B cell (primary cell): ENCODE data around the gene GDAP1L1. TPM values are rescaled to one million over a fixed set of nuclear protein-coding genes. Genes with fewer than 3 reads are reported as not detected.

ENCODE experiments used
- ATAC-seq: fragments of 200-7000 bp; cut with Tn5 transposase; one replicate; pipeline ENCODE4 v1.10.0; 2021; ENCODE audit warnings: low read depth, mild to moderate bottlenecking, moderate number of reproducible peaks, moderate library complexity
- CTCF ChIA-PET: fragments of 350-600 bp; sonication (Branson Sonifier 250); formaldehyde crosslinking; loops from one replicate; lab custom pipeline; 2021; ENCODE audit warnings: antibody characterized with exemption, inconsistent platforms; lab: Charles Lee
- POLR2A ChIA-PET: fragments of 350-600 bp; sonication (Branson Sonifier 250); formaldehyde crosslinking; loops from one replicate; lab custom pipeline; 2021; ENCODE audit warnings: antibody characterized with exemption; lab: Charles Lee
- DNase-seq: peaks from one replicate; pipeline ENCODE4 v3.0.0; 2013
- H2AFZ ChIP-seq: 2 replicates; pipeline ENCODE4 v1.6.1; 2012; ENCODE audit warnings: mild to moderate bottlenecking, low read depth, low read length; ENCODE audit not compliant: insufficient read depth, poor library complexity, severe bottlenecking
- H3K27ac ChIP-seq, 2 donors: 1 replicate in 1 of 2; 2 replicates in 1 of 2; pipeline ENCODE4 v1.5.1; 2012 to 2013; ENCODE audit warnings: low read length in 2 of 2, mild to moderate bottlenecking in 2 of 2, moderate library complexity in 1 of 2
- H3K27me3 ChIP-seq, 4 experiments: fragments of 200-600 bp in 1 of 4; sonication (generic) in 1 of 4; replicated peaks in 1 of 4; 1 replicate in 2 of 4; 2 replicates in 2 of 4; pipeline versions ENCODE4 v1.6.1 to v1.7.0; 2013 to 2016; ENCODE audit warnings: low read length in 3 of 4, mild to moderate bottlenecking in 2 of 4, mixed read lengths in 1 of 4, moderate library complexity in 1 of 4; ENCODE audit not compliant: insufficient read depth in 4 of 4, control insufficient read depth in 3 of 4; ENCODE audit errors: control extremely low read depth in 1 of 4
- H3K36me3 ChIP-seq, 2 experiments: replicated peaks in 1 of 2; 1 replicate in 1 of 2; 2 replicates in 1 of 2; pipeline versions ENCODE4 v1.6.1 to v1.7.1; 2013; ENCODE audit warnings: low read length in 1 of 2; ENCODE audit not compliant: insufficient read depth in 2 of 2, control insufficient read depth in 1 of 2; ENCODE audit errors: control extremely low read depth in 1 of 2, extremely low read depth in 1 of 2
- H3K4me1 ChIP-seq, 2 donors: fragments of 200-600 bp in 1 of 2; sonication (generic) in 1 of 2; 1 replicate in 1 of 2; 2 replicates in 1 of 2; pipeline versions ENCODE4 v1.5.1 to v1.6.1; 2013 to 2017; ENCODE audit warnings: low read length in 2 of 2; ENCODE audit not compliant: control insufficient read depth in 2 of 2, insufficient read depth in 2 of 2
- H3K4me2 ChIP-seq: replicated peaks from 2 replicates; pipeline ENCODE3; 2012; ENCODE audit warnings: mild to moderate bottlenecking, low read depth, low read length; ENCODE audit not compliant: poor library complexity, severe bottlenecking
- H3K4me3 ChIP-seq, 5 experiments: fragments of 200-600 bp in 1 of 5; sonication (generic) in 1 of 5; 1 replicate in 3 of 5; 2 replicates in 2 of 5; pipeline versions ENCODE4 v1.5.1 to v1.7.0; 2011 to 2016; ENCODE audit warnings: low read length in 4 of 5, mild to moderate bottlenecking in 4 of 5, low read depth in 2 of 5, control low read depth in 1 of 5, moderate library complexity in 1 of 5; ENCODE audit not compliant: insufficient read depth in 1 of 5; ENCODE audit errors: control extremely low read depth in 1 of 5, extremely low read depth in 1 of 5
- H3K79me2 ChIP-seq: fragments of 200-600 bp; sonication (generic); one replicate; pipeline ENCODE4 v1.6.0; 2016; ENCODE audit warnings: low read length; ENCODE audit not compliant: control insufficient read depth, insufficient read depth
- H3K9ac ChIP-seq: fragments of 200-600 bp; sonication (generic); 2 replicates; pipeline ENCODE4 v1.6.1; 2017; ENCODE audit warnings: mild to moderate bottlenecking, low read length, moderate library complexity
- H3K9me3 ChIP-seq, 3 donors: one replicate each; pipeline versions ENCODE4 v1.6.1 to v1.7.1; 2013; ENCODE audit warnings: low read length in 2 of 3; ENCODE audit not compliant: control insufficient read depth in 2 of 3, insufficient read depth in 1 of 3; ENCODE audit errors: control extremely low read depth in 1 of 3
- H4K20me1 ChIP-seq: 2 replicates; pipeline ENCODE4 v1.6.0; 2012; ENCODE audit warnings: mild to moderate bottlenecking, low read length; ENCODE audit not compliant: insufficient read depth, control insufficient read depth, poor library complexity, severe bottlenecking
- H3K27ac Mint-ChIP-seq: one replicate; pipeline ENCODE4 v1.8.0; 2021; ENCODE audit warnings: mixed read lengths
- H3K27me3 Mint-ChIP-seq: one replicate; pipeline ENCODE4 v1.8.0; 2021; ENCODE audit warnings: mixed read lengths
- H3K4me1 Mint-ChIP-seq: one replicate; pipeline ENCODE4 v1.8.0; 2021; ENCODE audit warnings: mixed read lengths
- H3K4me3 Mint-ChIP-seq: one replicate; pipeline ENCODE4 v1.8.0; 2021; ENCODE audit warnings: mixed read lengths
- H3K9me3 Mint-ChIP-seq: one replicate; pipeline ENCODE4 v1.8.0; 2022; ENCODE audit warnings: mixed read lengths; ENCODE audit not compliant: insufficient read depth
- CTCF ChIP-seq: fragments of 200-600 bp; IDR thresholded peaks from one replicate; pipeline ENCODE4 v1.8.0; 2022; ENCODE audit warnings: antibody characterized with exemption, mild to moderate bottlenecking
- EZH2 ChIP-seq: IDR thresholded peaks from 2 replicates; pipeline ENCODE4 v1.6.1; 2012; ENCODE audit warnings: borderline replicate concordance, low read depth, mild to moderate bottlenecking, moderate library complexity, low read length; ENCODE audit not compliant: insufficient read depth, poor library complexity, severe bottlenecking
- WGBS: methylation state at CpG from one replicate; pipeline ENCODE4 v1.1.5; 2013; ENCODE audit warnings: missing lambda C conversion rate; ENCODE audit not compliant: insufficient coverage; 5-methylcytosine and 5-hydroxymethylcytosine counted together
- intact Hi-C: fragments of 100-400 bp; cut with micrococcal nuclease; formaldehyde crosslinking; loops from one replicate; pipeline ENCODE4 v1.10.0; 2022
- polyA plus RNA-seq: library from polyadenylated mRNA; depleted of rRNA; stranded (reverse); fragments of >200 nt; gene quantifications from 2 replicates; pipeline ENCODE4 v1.2.3, GENCODE V29; 2012
- total RNA-seq, 2 donors: library from RNA; stranded (reverse); fragments of 120-200 nt in 1 of 2; gene quantifications; 1 replicate in 1 of 2; 2 replicates in 1 of 2; pipeline versions ENCODE4 v1.2.3 to v1.2.4, GENCODE V29; 2013 to 2022

GDAP1L1 gene
- total and polyA plus RNA-seq, 2 donors (not counting 1 experiment from before 2014, with no cell fraction given): not detected

DNA sequence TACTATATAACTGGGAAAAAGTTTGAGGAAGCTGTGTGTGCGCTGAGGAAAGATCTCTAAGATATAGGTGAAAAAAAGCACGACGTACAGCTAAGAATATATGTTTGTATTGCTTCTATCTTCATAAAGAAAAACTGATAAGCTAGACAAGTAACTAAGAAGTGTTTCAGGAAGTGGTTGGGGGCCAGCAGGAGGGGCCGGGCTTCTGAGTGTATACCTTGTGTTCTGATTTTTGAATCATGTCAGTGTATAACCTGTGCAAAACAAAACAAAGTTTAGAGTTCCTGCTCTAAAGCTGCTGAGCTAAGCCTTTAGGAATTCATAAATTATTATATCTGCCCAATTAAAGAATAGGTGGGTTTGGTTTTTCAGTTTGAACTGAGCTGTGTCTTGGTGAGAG is 28.7 kb upstream of the GDAP1L1 start:
- no peak for DNase-seq
- CTCF ChIA-PET: interaction anchor here (0.6 to 9.2 kb wide), 16 partner anchors 9 to 648 kb away, joined by 3 to 216 read pairs (median 6); partner anchors contain the start of gene FITM2
- peaks cover 18 to 22% of the 10 kb centered on the region in 2 donors for H3K4me1 ChIP-seq
- no peaks in the 10 kb centered on the region for H3K9me3 ChIP-seq
- H3K9ac ChIP-seq: peak overlapping the region; percentile 10
- Mint-ChIP-seq H3K27me3 (no peaks in the 10 kb centered on the region), H3K9me3 (no peaks in the 10 kb centered on the region), H3K4me3 (no peak overlapping the region), H3K27ac (no peak overlapping the region), H3K4me1 (peaks cover 34% of the 10 kb centered on the region)
- no peaks in the 10 kb centered on the region for H3K27me3 ChIP-seq
- TF ChIP-seq EZH2: no peak
- TF ChIP-seq CTCF: no peak
- no peak overlapping the region for H3K4me3 ChIP-seq
- H2AFZ ChIP-seq: no peak overlapping the region
- peaks cover 0 to 7% of the 10 kb centered on the region in 2 experiments for H3K36me3 ChIP-seq
- H3K27ac ChIP-seq: peak overlapping the region in 1 of 2 donors; percentile 25
- POLR2A ChIA-PET: interaction anchor here (0.8 kb wide), 1 partner anchor 93 kb away, joined by 3 read pairs; the partner anchor contains the start of gene FITM2
- 13% methylated on average over 1 of the region's 4 CpGs for WGBS
- peaks cover 8% of the 10 kb centered on the region for H4K20me1 ChIP-seq
- no peak for ATAC-seq
- H3K79me2 ChIP-seq: peaks cover 45% of the 10 kb centered on the region
- H3K4me2 ChIP-seq: peak overlapping the region; percentile 47
- intact Hi-C loops: loop anchor here (5.0 to 10.0 kb wide), 2 partner anchors 244 to 366 kb away; partner anchors contain the start of gene PKIG

- intact Hi-C loops: loop anchor here (5.0 to 10.0 kb wide), 2 partner anchors 243 to 366 kb away; partner anchors contain the start of gene PKIG
- Histone ChIP-seq H3K36me3 (peaks cover 0 to 7% of the 10 kb centered on the region in 2 experiments), H3K27ac (peak overlapping the region in 1 of 2 donors; percentile 25), H3K9ac (peak overlapping the region; percentile 10), H4K20me1 (peaks cover 8% of the 10 kb centered on the region), H3K4me3 (no peak overlapping the region), H3K27me3 (no peaks in the 10 kb centered on the region), H3K4me1 (peaks cover 18 to 22% of the 10 kb centered on the region in 2 donors), H3K9me3 (no peaks in the 10 kb centered on the region), H3K4me2 (peak overlapping the region; percentile 47), H3K79me2 (peaks cover 37% of the 10 kb centered on the region), H2AFZ (no peak overlapping the region)
- no peaks in the 10 kb centered on the region for H3K27me3 Mint-ChIP-seq
- H3K4me1 Mint-ChIP-seq: peaks cover 34% of the 10 kb centered on the region
- no peak for TF ChIP-seq EZH2
- TF ChIP-seq CTCF: no peak
- 77% methylated on average over 4 of the region's 5 CpGs for WGBS
- ATAC-seq (no peak), DNase-seq (no peak)
- no peak overlapping the region for H3K27ac Mint-ChIP-seq
- no peaks in the 10 kb centered on the region for H3K9me3 Mint-ChIP-seq
- H3K4me3 Mint-ChIP-seq: no peak overlapping the region
- ChIA-PET POLR2A (no interaction called here), CTCF (interaction anchor here (0.7 to 9.2 kb wide), 10 partner anchors 10 to 648 kb away, joined by 3 to 216 read pairs (median 7); partner anchors contain the start of gene FITM2)
Observed at GRCh38 chr20:44219170-44219730, 27.9 kb upstream of the GDAP1L1 start.
